Stimulated activated CD4-positive, alpha-beta T cell treated with anti-CD3 and anti-CD28 coated beads, Interleukin-4, amount 100 ng/mL, for 48 hours (primary cell): ENCODE measurements around the gene OXT.
A peak's percentile ranks its signal among the peaks of the same experiment; 100 is the strongest.
"Not testable (repeated sequence)": the region's sequence is repeated elsewhere in the genome, so short reads cannot be mapped to it uniquely, and the experiment has no call there.

Source experiments
- DNase-seq, 2 donors: peaks; one replicate each; pipeline ENCODE4 v3.0.0-alpha.2; 2020; ENCODE audit warnings: low read depth in 2 of 2

OXT gene

DNA sequence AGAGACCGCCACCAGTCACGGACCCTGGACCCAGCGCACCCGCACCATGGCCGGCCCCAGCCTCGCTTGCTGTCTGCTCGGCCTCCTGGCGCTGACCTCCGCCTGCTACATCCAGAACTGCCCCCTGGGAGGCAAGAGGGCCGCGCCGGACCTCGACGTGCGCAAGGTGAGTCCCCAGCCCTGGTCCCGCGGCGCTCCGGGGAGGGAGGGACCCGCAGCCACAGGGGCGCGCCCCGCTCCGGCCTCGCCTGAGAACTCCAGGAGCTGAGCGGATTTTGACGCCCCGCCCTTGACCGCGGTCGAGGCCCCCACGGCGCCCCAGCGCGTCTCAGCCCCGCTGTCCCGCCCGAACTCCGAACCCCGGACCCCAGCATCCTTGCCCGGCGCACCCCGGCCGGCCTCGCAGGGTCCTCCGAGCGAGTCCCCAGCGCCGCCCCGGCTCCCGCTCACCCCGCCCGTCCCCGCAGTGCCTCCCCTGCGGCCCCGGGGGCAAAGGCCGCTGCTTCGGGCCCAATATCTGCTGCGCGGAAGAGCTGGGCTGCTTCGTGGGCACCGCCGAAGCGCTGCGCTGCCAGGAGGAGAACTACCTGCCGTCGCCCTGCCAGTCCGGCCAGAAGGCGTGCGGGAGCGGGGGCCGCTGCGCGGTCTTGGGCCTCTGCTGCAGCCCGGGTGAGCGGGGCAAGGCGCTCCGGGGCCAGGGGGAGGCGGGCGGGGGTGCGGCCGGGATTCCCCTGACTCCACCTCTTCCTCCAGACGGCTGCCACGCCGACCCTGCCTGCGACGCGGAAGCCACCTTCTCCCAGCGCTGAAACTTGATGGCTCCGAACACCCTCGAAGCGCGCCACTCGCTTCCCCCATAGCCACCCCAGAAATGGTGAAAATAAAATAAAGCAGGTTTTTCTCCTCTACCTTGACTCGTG lies at the start of gene OXT:
Gene OXT (plus strand): TSS at position 11 of the 920 bp plus-strand sequence. CDS start 36 bp downstream, at position 47.
- DNase-seq = peak; percentile 45 to 61

DNA sequence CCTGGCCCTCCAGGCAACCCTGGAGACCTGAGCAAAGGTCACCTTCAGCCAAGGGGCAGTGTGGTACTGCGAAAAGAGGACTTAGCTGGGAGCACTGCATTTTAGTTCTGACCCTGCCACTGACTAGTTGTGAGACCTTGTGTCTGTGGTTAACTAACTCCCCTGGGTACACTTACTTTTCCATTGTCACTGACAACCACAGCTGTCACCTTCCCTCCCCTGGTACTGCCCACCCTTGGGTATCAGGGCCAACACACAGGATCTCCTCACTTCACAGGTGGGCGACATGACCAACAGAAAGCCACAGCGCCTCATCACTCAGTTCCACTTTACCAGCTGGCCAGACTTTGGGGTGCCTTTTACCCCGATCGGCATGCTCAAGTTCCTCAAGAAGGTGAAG lies 49.6 kb upstream of the OXT start:
- no peak for DNase-seq

GRCh38 chr20:3022559-3023490 lies 48.6 kb upstream of the OXT start:
- not testable (repeated sequence) for DNase-seq

DNA sequence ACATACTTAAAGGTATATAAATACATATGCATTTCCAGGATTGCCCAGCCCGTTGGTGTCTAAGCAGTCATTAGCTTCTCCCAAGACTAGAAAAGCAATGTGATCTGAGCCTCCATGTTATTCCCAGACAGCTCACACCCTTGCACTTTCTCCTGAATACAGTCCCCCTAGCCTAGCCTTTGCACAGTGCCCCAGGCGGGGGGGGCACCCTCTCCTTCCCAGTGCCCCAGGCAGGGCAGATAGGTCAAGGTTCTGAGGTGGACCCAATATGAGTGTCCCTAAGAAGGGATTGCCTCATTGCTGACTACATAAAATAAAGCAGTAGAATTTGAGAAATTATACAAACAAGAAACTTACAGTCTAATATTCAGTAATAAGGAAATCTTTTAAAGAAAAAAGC lies 43.4 kb upstream of the OXT start:
- DNase-seq = no peak

DNA sequence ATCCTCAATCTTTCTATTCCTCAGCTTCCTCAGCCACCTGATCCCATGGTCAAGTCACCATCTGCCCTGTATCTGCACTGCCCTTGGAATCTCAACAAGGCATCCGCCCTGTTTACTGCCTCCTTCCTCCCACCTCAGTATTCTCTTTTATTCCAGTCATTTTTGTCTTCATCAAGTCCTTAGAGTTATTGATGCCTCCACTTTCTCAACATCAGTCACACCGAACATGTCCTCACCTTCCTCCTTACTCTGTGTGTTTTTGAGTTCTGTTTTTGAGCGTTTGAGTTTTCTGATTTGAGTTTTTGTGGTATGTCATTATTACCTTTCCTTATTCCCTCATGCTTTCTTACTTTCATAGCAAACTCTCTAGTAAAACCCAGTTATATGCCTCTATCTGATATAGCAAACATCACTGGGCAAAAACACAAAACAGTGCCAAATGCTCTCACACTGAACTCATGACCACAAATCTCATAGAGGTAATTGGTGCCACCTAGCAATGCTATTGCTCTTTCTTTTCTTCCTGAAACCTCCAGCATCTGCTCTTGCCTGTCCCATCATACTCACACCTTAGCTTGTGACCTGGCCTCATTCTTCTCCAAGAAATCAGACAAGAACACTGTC lies 39.8 kb upstream of the OXT start:
- DNase-seq = no peak

DNA sequence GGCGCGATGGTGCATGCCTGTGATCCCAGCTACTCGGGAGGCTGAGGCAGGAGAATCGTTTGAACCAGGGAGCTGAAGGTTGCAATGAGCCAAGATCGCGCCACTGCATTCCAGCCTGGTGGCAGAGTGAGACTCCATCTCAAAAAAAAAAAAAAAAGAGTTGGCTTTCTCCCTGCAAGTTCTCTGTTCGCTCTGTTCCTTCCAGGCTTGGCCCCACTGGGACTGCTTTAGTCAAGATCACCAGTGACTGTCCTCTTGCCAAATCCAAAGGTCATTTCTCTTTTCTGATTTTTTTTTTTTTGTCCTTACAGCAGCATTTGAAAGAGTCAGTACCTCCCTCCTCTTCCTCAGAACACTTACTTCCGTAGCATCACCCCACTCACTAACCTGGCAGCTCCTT lies 38.8 kb upstream of the OXT start:
- no peak for DNase-seq

GRCh38 chr20:3037654-3038053 lies 33.8 kb upstream of the OXT start:
- DNase-seq = no peak

DNA sequence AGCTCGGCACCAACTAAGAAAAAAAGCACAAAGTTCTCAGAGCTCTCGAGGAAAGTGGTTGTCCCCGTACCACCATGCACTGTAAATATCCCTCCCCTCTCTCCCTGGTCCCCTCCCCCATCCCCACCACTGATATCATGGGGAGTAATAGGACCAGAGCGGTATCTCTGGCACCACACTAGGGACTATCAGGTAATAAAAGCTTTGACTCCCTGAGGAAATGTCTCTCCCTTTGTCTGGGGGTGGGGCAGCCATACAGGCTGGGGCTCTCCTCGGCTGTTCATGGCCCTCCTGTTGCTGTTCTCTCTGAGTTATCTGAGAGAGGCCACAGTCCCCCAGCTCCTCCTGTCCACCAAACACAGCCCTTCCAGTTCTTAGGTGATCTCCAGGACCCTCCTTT lies 33.0 kb upstream of the OXT start:
- DNase-seq = no peak

- DNase-seq = no peak
These were observed 32.0 kb upstream of the OXT start for GRCh38 chr20:3039426-3039825.

DNA sequence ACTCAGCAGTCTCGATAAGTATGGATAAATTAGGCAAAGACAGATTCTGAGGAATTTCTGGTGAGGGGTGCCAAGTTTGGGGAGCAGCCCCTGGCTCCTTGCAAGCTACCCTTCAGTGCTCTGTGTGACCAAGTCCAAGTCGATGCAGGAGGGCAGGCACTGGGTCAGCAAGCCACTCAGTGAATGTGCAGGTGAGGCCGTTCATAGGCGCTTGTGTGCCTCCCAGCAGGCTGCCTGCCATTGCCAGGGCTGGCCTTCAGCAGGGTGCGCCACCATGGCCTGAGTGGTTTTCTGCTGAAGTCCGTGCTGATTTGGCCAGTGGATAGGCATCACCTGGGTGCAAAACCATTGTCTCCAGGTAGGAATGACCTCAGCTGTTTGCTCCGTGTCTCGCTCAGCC lies 31.3 kb upstream of the OXT start:
- no peak for DNase-seq

DNA sequence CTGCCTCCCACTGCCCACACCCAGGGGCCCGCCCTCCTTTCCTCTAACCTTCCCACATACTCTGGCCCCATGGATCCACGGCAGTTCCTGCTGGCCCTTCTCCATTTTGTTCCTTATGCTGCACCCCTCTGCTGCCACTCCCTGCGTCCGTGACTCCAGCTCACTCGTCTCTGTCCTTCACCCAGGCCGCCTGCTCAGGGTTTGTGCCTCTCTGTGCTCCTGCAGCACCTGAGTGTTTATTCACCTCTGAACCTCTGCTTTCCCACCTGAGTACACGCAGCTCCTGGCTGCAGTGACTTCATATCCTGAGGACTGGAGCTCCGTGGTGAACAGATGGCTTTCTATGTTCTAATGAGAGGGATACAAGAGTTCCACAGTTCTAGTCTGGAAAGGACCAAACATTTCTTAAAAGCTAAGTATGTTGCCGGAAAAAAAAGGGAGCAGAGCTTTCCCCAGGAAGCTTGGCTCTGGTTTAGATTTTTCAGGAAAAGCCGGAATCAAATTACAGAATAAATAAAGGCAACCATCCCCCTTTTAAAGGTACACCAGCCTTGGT lies 29.5 kb upstream of the OXT start:
- DNase-seq = no peak

DNA sequence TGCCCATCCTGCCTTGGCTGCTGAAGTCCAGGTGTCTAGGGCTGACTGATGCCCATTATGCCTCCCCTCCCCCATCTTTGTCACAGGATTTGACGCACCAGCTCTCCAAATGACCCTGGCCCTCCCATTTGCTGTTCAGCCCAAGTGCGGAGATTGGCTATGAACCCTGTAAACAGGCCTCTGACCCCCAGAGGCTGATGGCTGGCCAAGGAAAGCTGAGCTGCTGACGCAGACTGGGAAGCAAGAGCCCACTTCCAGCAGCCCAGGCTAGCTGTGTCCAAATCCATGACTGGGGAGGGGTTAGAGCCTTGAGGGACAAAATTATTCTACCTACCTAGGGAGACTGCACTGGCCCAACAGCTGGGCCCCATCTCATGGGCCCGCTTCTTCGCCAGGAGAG lies 28.8 kb upstream of the OXT start:
- DNase-seq = no peak

DNA sequence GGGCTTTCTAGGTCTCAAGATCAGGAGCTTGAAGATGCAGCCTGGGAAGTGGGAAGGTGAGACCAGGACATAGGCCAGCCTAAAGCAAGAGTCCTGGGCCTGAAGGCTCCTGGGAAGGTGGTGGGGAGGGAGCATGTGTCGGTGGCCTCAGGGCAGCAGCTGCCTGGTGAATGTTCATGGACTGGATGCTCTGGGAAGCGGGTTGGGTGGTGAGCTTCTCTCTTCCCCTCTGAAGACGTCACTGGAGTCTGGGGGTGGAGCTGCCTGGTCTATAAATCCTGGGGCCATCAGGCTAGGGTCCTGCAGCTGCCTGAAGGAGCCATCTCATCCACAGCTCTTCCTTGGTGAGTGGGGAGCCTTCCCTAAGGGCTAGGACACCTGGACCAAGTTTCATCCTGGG lies 28.1 kb upstream of the OXT start, which contains the start of gene GNRH2:
Gene GNRH2 (plus strand): TSS at position 301 of the 400 bp plus-strand sequence. CDS start 793 bp downstream, outside the sequence.
- no peak for DNase-seq

- DNase-seq = no peak
These were observed 27.0 kb upstream of the OXT start for GRCh38 chr20:3044336-3044965.

- peak; percentile 57 to 61 for DNase-seq
These were observed 26.2 kb upstream of the OXT start for GRCh38 chr20:3045042-3045815.

- peak; percentile 80 to 84 for DNase-seq
These were observed 25.4 kb upstream of the OXT start, which contains the start of gene MRPS26 for GRCh38 chr20:3045816-3046676. TSS of gene MRPS26 (plus strand) at chr20:3046052. CDS start at chr20:3046069, 17 bp downstream.

GRCh38 chr20:3046677-3047462 lies 24.6 kb upstream of the OXT start:
- no peak for DNase-seq
